ENCODE data around the gene LYL1.

Gene LYL1

DNA sequence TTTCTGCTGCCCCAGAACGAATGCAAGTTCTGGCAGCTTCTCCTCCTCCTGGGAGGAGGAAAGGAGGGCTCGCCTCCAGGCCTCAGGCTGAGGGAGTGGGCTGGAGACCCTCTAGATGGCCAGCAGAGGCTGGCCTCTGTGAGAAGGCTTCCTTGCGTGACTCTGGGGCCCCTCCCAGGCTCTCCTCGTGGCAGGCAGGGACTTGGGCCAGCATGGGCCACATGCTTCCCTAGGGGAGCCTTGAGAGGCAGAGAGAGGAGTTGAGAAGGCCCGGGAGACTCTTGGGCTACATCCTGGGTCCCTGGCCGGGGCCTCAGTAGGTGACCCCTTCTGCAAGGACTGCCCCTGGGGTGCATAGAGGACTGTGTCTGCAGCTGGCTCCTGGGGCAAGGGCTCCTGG is 25.9 kb downstream of the LYL1 start:
- no peak overlapping the region for H3K27ac ChIP-seq
- DNase-seq, result no peak
- peaks cover 8% of the 10 kb centered on the region for H3K36me3 ChIP-seq (replicated peaks)
- in situ Hi-C loops (cut with HindIII; ENCODE audit: low pct_ligation_motif_present, low sequenced_read_pairs), result no loop called here
- no peaks in the 10 kb centered on the region for H3K27me3 ChIP-seq (replicated peaks)
- H3K4me3 ChIP-seq (ENCODE audit: low read depth, low read length), result no peak overlapping the region
- TF ChIP-seq, protein P1, sequence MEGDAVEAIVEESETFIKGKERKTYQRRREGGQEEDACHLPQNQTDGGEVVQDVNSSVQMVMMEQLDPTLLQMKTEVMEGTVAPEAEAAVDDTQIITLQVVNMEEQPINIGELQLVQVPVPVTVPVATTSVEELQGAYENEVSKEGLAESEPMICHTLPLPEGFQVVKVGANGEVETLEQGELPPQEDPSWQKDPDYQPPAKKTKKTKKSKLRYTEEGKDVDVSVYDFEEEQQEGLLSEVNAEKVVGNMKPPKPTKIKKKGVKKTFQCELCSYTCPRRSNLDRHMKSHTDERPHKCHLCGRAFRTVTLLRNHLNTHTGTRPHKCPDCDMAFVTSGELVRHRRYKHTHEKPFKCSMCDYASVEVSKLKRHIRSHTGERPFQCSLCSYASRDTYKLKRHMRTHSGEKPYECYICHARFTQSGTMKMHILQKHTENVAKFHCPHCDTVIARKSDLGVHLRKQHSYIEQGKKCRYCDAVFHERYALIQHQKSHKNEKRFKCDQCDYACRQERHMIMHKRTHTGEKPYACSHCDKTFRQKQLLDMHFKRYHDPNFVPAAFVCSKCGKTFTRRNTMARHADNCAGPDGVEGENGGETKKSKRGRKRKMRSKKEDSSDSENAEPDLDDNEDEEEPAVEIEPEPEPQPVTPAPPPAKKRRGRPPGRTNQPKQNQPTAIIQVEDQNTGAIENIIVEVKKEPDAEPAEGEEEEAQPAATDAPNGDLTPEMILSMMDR (IDR thresholded peaks at IDR 0.05; ENCODE audit: low read depth, low read length, missing control alignments), result no peak

DNA sequence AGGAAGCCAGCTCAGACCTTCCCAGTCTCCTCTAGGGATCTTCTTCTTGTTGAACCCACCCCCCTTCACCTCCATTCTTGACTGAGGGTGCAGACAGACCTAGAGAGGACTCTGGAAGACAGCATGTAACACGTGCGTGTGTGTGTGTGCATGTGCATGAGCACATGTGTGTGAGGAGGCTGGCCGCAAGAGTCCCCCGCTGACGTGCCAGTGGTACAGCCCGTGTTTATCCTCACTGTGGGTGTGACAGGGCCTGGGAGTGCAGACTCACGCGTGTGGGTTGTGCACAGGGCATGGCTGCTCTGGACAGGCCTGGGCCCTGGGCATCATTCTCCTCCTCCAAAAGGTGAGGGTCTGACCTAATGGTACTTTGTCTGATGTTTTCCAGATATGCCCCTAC is 26.3 kb downstream of the LYL1 start:
- Histone ChIP-seq H3K36me3 (replicated peaks) (peaks cover 6% of the 10 kb centered on the region), H3K27me3 (replicated peaks) (no peaks in the 10 kb centered on the region), H3K27ac (no peak overlapping the region), H3K4me3 (ENCODE audit: low read depth, low read length) (no peak overlapping the region)
- in situ Hi-C loops (cut with HindIII; ENCODE audit: low pct_ligation_motif_present, low sequenced_read_pairs), result no loop called here
- TF ChIP-seq, protein P1 (IDR thresholded peaks at IDR 0.05; ENCODE audit: low read depth, low read length, missing control alignments), result no peak
- no peak for DNase-seq

DNA sequence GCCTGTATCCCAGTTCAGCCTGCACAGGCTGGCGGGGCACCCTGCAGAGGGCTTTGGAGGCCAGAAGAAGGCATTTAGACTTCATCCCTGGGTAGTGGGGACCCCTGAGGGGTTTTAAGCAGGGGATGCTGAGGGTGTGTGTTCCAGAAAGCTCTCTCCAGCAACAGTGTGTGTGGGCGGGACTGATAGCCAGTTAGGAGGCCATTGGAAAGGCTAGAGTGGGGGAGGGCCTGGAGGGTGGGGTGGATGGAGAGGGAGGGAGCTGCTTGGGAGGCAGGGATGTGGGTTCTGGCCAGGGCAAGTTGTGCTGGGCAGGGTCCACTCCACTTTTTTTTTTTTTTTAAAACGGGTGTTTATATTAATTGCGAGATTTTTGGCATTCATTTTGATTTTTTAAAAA is 28.3 kb downstream of the LYL1 start:
- Histone ChIP-seq H3K36me3 (replicated peaks) (peaks cover 6% of the 10 kb centered on the region), H3K4me3 (ENCODE audit: low read depth, low read length) (no peak overlapping the region), H3K27me3 (replicated peaks) (no peaks in the 10 kb centered on the region), H3K27ac (no peak overlapping the region)
- in situ Hi-C loops (cut with HindIII; ENCODE audit: low pct_ligation_motif_present, low sequenced_read_pairs), result no loop called here
- TF ChIP-seq, protein P1 (IDR thresholded peaks at IDR 0.05; ENCODE audit: low read depth, low read length, missing control alignments), result no peak
- no peak for DNase-seq

DNA sequence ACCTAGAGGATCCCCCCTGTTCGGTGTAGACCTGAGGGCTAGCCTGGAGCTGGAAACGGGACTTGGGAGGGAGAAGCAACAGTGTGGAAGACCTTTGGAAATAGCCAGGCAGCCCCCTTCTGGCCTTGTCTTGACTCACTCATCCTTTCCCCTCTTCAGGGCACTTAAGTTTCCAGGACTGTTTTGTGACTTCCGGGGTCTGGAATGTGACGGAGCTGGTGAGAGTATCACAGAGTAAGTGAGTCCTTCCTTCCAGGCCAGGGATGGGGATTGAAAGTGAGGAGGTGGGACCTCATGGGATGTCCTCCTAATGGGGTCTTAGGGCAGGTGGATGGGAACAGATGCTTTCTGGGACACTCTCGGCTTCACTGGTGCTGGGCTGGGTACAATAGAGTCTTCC is 29.4 kb downstream of the LYL1 start:
- Histone ChIP-seq H3K27me3 (replicated peaks) (no peaks in the 10 kb centered on the region), H3K36me3 (replicated peaks) (peaks cover 6% of the 10 kb centered on the region), H3K27ac (no peak overlapping the region), H3K4me3 (ENCODE audit: low read depth, low read length) (no peak overlapping the region)
- no peak for DNase-seq
- TF ChIP-seq, protein P1 (IDR thresholded peaks at IDR 0.05; ENCODE audit: low read depth, low read length, missing control alignments), result no peak
- in situ Hi-C loops (cut with HindIII; ENCODE audit: low pct_ligation_motif_present, low sequenced_read_pairs), result no loop called here

DNA sequence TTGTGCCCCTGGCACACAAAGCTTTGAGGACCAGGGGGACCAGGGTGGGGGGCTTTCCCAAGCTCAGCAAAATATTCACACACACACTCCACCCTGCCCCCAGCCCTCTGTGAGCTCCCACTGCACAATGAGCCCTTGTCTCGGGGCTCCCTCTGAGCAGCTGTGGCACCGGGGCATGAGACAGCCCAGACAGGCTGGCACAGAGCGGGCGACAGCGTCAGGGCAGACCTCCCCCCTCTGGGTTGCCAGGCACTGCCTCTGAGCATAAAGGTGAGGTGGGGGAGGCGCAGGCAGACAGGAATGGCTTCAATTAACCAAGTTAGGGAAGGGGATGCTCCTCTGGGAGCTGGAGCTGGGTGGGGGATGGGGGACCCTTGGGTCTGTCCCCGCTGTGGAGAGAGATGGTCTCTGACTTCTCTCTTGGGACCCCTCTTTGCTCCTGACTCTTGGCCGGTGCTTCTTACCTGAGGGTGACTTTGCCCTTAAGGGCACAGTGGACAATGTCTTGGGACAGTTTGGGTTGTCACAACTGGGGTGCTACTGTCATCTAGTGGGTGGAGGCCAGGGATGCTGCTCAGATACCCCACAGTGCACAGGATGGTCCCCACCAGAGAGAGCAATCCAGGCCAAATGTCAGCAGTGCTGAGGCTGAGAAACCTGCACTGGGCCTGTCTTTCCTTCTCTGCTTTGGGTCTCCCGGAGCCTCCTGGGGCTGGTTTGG is 30.3 kb downstream of the LYL1 start:
- Histone ChIP-seq H3K27ac (no peak overlapping the region), H3K4me3 (ENCODE audit: low read depth, low read length) (no peak overlapping the region), H3K36me3 (replicated peaks) (peaks cover 6% of the 10 kb centered on the region), H3K27me3 (replicated peaks) (no peaks in the 10 kb centered on the region)
- TF ChIP-seq, protein P1 (IDR thresholded peaks at IDR 0.05; ENCODE audit: low read depth, low read length, missing control alignments), result no peak
- no peak for DNase-seq
- in situ Hi-C loops (cut with HindIII; ENCODE audit: low pct_ligation_motif_present, low sequenced_read_pairs), result no loop called here
